ENCODE data around the gene PAOX.

GRCh38 chr10:133383551-133383950, 4.5 kb downstream of the PAOX start:
- TF ChIP-seq FOSB (CRISPR knock-in tag; IDR thresholded peaks at IDR 0.05) (no peak), SREBF2 (IDR thresholded peaks at IDR 0.05) (no peak), CTCF (IDR thresholded peaks at IDR 0.05) (no peak), CHD4 (IDR thresholded peaks at IDR 0.05; ENCODE audit: borderline replicate concordance) (no peak), PBX3 (IDR thresholded peaks at IDR 0.05) (no peak), MAX (IDR thresholded peaks at IDR 0.05) (no peak), REST (IDR thresholded peaks at IDR 0.05) (no peak), KDM1A (IDR thresholded peaks at IDR 0.05; ENCODE audit: low read depth) (no peak), RAD21 (conservative IDR thresholded peaks at IDR 0.05 in 1 of 2, IDR thresholded peaks at IDR 0.05 in 1 of 2) (no peak)

All from A549 (cell line).